HG02973 (cell line): Measurements from ENCODE around the gene EPDR1.

ENCODE experiments used
- ATAC-seq: cut with Tn5 transposase; IDR thresholded peaks from one replicate; pipeline ENCODE4 v1.9.1; 2021; ENCODE audit warnings: moderate library complexity; ENCODE audit not compliant: unreplicated experiment

The EPDR1 gene

DNA sequence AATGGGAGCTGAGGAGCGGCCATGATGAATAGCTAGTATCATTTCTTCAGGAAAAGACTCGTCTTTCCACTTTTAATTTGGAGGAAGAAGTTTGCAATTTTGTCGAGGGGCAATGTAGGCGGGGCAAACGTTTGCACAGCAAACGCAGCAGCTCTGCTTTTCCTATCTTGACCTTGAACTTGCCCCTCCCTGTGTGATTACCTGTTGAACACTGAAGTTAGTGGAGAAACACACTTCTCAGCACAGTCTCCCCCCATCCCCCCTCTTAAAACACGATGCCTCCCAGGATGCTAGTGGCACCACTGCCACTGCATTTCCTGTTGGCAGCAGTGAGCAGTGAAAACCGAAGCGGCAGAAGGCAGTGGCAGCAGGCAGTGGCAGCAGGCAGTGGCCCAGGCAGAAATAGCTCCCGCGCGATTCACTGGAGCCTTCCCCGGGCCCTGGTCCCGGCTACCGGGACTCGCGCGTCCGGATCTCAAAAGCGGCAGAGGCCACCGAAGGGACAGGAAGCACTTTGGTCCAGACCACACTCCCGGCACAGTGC is at the start of gene EPDR1:
Gene EPDR1, plus strand, starts transcription at position 336 of the 544 bp plus-strand sequence. CDS start 300 bp downstream, outside the sequence.
- ATAC-seq: peak; percentile 38

DNA sequence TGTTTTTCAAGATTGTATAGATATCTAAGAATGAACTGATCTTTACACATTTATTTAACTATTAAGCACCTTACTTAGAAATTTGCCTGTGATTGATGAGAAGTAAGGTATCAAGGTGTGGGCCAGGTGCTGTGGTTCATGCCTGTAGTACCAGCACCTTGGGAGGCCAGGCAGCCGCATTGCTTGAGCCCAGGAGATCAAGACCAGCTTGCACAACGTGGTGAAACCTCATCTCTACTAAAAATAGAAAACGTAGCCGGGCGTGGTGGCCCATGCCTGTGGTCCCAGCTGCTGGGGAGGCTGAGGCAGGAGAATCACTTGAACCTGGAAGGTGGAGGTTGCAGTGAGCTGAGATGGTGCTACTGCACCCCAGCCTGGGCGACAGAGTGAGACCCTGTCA is 38.4 kb upstream of the EPDR1 start:
- ATAC-seq: no peak

DNA sequence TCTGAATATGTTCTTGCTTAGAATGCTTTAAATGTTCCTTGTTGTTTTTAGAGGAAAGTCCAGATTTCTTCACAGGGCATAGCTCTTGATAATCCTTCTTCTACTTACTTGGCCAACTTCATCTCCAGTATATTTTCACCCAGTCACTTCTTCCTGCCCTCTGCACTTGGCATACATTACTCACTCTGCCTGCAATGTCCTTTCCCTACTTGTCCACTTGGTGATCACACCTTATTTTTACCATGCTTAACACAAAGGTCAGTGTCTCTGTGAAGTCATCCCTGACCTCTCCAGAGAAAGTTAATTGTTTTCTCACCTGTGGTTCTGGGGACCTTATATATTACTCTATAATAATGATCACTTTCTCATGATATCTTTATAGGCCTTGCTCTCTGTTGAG is 27.1 kb upstream of the EPDR1 start:
- ATAC-seq: no peak

DNA sequence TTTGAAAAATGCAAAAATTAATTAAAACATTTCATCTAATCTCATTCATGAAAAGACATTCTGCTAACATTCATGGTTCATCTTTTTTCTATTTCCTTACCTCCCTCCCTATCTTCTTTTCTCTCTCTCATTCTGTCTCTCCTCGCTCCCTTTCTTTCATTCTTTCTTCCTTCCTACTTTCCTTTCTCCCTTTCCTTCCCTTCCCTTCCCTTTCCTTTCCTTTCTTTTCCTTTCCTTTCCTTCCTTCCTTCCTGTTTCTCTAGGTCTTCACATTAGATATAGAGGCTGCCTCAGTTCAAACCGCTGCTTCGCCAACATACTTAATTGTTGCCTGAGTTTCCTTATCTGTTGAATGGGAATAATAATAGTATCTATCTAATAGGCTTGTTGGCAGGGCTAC is 25.8 kb upstream of the EPDR1 start:
- ATAC-seq: no peak

GRCh38 chr7:37899712-37900247 is 20.7 kb upstream of the EPDR1 start:
- no peak for ATAC-seq

DNA sequence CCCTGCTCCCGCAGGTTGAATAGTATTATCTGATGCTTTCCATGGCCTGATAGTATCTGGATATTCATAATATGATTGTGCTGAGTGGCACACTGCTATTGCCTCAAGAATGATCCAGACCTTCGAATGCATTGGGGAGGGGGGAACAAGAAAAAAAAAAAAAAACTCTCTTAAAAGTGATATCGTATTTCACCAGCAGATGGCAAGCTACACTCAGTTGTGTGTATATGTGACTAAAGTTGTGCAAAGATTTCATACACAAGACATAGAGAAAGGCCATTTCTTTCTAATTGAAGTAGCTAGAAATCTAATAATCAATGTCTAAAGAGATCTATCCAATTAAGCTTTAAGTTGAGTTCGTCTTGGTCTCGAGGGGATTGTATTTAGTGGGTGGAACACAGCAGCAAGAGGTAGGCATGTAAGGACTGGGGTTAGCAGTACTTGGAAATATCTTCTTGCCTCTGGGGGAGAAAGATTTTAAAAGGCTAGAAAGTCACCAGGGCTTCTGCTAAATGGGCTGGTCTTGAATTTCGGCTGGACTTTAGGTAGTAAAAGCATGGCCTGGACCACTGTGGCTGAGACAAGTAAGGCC is 19.1 kb upstream of the EPDR1 start:
- no peak for ATAC-seq

DNA sequence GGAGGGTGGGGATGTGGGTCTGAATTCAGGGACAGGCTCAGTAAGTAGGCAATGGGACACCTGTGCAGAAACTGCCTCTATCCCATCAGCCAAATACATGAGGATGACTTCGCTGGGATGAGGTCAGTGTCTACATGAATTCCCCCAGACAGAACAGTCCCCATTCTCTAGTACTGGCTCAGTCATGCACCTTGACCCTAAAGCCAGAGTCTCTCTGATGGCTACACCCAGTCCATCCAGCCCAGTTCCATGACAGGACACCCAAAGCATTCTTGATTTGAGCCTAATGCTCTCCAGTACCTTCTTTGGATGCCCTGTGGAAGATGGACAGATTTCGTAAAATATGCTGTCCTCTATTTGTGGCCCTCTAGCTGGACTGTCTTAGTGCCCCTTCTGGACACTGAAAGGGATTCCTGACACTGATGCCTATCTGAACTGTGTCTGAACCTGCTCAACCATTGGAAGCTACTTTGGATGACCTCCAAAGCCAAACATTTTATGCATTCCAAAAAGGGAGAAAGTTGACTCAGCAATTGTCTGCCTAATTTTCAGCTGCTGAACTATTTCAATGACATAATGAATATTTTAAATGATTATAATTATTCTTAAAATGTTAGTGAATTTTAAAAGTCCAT is 18.4 kb upstream of the EPDR1 start:
- ATAC-seq: no peak

GRCh38 chr7:37908221-37908788 is 12.1 kb upstream of the EPDR1 start:
- no peak for ATAC-seq

GRCh38 chr7:37912756-37913155 is 7.7 kb upstream of the EPDR1 start:
- no peak for ATAC-seq

DNA sequence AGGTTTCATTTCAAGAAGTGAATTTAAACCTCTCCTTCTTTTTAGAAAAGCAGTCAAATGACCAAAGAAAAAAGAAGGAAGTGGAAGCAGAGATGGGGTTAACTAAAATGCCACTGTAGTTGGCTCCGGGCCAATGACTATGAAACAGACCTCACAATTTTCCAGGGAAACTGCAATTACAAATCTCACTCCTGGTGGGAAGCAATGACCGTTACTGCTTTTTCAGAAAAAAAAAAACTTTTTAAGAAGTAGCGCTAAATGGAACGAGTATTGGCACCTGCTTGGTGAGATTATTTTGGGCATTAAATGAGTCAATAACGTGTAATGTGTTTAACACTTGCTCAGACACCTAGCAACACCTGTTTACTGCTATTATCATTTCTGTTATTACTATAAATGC is 5.0 kb upstream of the EPDR1 start:
- ATAC-seq: peak; percentile 56

DNA sequence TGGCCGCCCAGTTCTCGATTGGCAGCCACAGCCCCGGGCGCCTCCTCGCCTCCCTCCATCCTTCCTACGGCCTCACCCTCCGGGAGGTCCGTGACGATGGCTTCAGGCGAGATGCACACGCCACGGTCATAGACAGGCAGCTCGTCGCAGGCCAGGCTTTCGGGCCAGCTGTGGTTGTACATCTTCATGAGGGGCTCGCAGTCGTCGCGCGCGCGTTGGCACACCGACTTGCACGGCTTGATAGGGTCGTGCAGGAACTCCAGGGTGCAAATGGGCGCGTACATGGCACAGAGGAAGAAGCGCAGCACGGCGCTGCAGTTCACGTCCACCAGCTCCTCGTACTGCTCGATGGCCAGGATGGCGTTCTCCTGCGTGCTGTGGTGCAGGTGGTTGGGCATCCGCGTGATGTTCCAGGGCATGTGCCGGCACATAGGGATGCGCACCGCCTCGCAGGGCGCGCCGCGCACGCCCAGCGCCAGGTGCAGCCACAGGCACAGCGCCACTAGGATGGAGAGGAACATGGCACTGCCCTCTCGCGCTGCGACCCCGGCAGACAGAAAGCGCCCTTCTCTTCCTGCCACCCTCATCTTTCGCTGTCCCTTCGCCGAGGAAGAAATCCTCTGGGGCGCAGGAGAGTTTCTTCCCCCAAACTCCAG is 4.3 kb upstream of the EPDR1 start:
- ATAC-seq: no peak

GRCh38 chr7:37916673-37917660 is 3.5 kb upstream of the EPDR1 start, which contains the start of gene SFRP4:
Gene SFRP4, minus strand, starts transcription at chr7:37916817. Its CDS starts 280 bp downstream, at chr7:37916537.
- no peak for ATAC-seq

- no peak for ATAC-seq
These were observed 1.9 kb upstream of the EPDR1 start for GRCh38 chr7:37918526-37918925.

- peak; percentile 32 for ATAC-seq
These were observed 687 bp downstream of the EPDR1 start for GRCh38 chr7:37920849-37921805.

GRCh38 chr7:37921876-37922275 is 1.4 kb downstream of the EPDR1 start:
- ATAC-seq: no peak

DNA sequence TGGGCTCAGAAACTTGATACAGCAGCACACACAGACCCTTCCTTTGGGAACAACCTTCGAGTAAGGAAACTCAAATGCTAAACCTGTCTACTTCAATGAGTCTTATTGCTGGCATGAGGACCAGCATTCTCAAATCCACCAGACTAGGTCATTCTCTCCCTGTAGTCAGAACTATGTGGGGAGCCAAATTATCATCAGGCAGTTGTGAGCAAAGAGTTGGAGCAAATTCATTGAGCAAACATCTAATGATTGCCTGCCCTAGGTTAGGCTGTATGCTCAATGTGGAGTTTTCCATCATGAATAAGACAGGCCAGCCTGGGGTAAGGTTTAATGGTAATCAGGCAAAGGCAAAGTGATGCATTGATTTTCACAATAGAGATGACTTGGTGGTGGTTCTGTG is 3.6 kb downstream of the EPDR1 start:
- ATAC-seq: no peak

DNA sequence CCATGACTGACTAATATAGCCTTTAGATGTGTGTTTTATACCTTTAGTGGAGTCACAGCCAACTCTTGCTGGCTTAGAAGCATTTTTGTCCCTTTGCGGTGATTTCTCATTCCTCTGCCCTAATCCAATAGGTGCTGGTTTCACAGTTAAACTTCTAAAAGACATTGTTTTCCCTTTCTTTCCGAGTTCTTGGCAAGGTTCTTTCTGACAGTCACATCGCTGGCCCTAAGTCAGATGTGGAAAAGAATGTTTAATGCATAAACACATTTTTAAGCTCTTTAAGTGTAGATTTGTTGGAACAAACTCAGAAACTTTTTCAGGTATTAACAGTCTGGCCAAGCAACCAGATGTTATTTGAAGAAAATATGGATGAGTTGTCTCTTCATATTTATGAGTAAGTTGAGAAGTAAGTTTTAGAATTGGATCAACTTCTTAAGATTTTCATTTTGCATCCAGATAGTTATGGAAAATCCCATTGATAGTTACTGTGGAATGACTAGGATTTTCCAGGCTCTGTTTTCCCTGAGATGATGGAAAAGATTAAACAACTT is 4.1 kb downstream of the EPDR1 start:
- ATAC-seq: no peak

DNA sequence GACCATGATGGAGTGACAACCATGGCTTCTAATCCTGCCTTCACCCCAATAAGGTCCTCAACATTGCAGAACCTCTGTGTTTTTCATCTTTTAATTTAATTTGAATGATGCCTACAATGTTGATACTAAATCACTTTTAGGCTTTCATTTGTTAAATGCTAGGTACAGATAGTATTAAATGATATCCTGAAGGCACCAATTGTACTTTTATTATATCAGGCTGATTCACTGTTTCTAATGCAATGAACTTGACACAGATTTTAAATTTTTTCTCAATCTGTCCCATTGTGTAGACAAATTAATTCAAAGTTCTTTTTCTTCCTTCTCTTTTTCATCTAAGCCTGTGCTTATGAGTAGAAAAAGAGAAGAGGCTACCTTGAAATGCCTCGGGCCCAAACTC is 5.2 kb downstream of the EPDR1 start:
- no peak for ATAC-seq
